Stimulated activated CD8-positive, alpha-beta memory T cell treated with anti-CD3 and anti-CD28 coated beads, Interleukin-12 subunit alpha, Interleukin-12 subunit beta, amount 100 ng/mL, for 24 hours (primary cell): ENCODE measurements around the gene SLC11A2.

Experiments
- DNase-seq: peaks from one replicate; pipeline ENCODE4 v3.0.0-alpha.2; 2020; ENCODE audit errors: extremely low read depth

Gene SLC11A2

GRCh38 chr12:51025836-51026638 lies at the start of gene SLC11A2:
TSS of gene SLC11A2 (minus strand) at chr12:51026384. CDS start at chr12:51010728, 15,656 bp downstream.
- peak; percentile 86 for DNase-seq

GRCh38 chr12:51075390-51075789 lies 49.2 kb upstream of the SLC11A2 start:
- no peak for DNase-seq

GRCh38 chr12:51071663-51072062 lies 45.5 kb upstream of the SLC11A2 start:
- DNase-seq = no peak

- no peak for DNase-seq
Measured at GRCh38 chr12:51070004-51070403, 43.8 kb upstream of the SLC11A2 start.

- no peak for DNase-seq
Measured at GRCh38 chr12:51067771-51068170, 41.6 kb upstream of the SLC11A2 start.

- no peak for DNase-seq
Measured at GRCh38 chr12:51067229-51067628, 41.0 kb upstream of the SLC11A2 start.

- DNase-seq = no peak
Measured at GRCh38 chr12:51065530-51065929, 39.3 kb upstream of the SLC11A2 start.

GRCh38 chr12:51062631-51063397 lies 36.6 kb upstream of the SLC11A2 start:
- no peak for DNase-seq

GRCh38 chr12:51059086-51059485 lies 32.9 kb upstream of the SLC11A2 start:
- DNase-seq = no peak

GRCh38 chr12:51056242-51056641 lies 30.1 kb upstream of the SLC11A2 start:
- DNase-seq = no peak

GRCh38 chr12:51055060-51055459 lies 28.9 kb upstream of the SLC11A2 start:
- no peak for DNase-seq

- no peak for DNase-seq
Measured at GRCh38 chr12:51051787-51052186, 25.6 kb upstream of the SLC11A2 start.

- DNase-seq = no peak
Measured at GRCh38 chr12:51049525-51049924, 23.3 kb upstream of the SLC11A2 start.

- DNase-seq = no peak
Measured at GRCh38 chr12:51048661-51049251, 22.6 kb upstream of the SLC11A2 start.

GRCh38 chr12:51047655-51048540 lies 21.7 kb upstream of the SLC11A2 start, which contains the start of gene LETMD1:
TSS of gene LETMD1 (plus strand) at chr12:51048327. CDS start at chr12:51048357, 30 bp downstream.
- DNase-seq = peak; percentile 77

- DNase-seq = no peak
Measured at GRCh38 chr12:51036279-51036678, 10.1 kb upstream of the SLC11A2 start.

GRCh38 chr12:51033457-51034089 lies 7.4 kb upstream of the SLC11A2 start:
- DNase-seq = no peak

GRCh38 chr12:51033048-51033447 lies 6.9 kb upstream of the SLC11A2 start:
- DNase-seq = no peak

GRCh38 chr12:51028813-51029150 lies 2.6 kb upstream of the SLC11A2 start:
- DNase-seq = no peak

- no peak for DNase-seq
Measured at GRCh38 chr12:51028126-51028812, 2.1 kb upstream of the SLC11A2 start.
